GM19395 (cell line): ENCODE results near the gene DNM1.

Experiments used
- ATAC-seq: cut with Tn5 transposase; IDR thresholded peaks from one replicate; pipeline ENCODE4 v1.9.1; 2021; ENCODE audit warnings: mild to moderate bottlenecking, moderate library complexity; ENCODE audit not compliant: unreplicated experiment

The DNM1 gene

DNA sequence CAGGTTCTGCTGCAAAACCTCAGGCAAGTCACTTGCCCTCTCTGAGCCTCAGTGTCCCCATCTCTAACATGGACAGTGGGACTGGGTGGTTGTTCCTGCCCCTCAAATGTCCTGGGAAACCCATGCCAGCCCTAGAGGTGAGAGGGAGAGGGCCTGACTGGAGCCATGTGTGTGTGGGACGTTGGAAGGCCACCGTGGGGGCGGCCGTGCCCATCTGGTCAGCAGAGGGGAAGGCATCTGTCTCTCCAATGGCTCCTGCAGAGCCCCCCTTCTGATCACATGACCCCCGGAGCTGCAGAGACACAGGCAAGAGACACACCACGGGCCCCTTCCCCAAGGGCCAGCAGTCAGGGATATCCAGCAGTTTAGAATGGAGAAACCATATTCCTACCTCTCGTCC is 1.7 kb downstream of the DNM1 start:
- ATAC-seq, result no peak

DNA sequence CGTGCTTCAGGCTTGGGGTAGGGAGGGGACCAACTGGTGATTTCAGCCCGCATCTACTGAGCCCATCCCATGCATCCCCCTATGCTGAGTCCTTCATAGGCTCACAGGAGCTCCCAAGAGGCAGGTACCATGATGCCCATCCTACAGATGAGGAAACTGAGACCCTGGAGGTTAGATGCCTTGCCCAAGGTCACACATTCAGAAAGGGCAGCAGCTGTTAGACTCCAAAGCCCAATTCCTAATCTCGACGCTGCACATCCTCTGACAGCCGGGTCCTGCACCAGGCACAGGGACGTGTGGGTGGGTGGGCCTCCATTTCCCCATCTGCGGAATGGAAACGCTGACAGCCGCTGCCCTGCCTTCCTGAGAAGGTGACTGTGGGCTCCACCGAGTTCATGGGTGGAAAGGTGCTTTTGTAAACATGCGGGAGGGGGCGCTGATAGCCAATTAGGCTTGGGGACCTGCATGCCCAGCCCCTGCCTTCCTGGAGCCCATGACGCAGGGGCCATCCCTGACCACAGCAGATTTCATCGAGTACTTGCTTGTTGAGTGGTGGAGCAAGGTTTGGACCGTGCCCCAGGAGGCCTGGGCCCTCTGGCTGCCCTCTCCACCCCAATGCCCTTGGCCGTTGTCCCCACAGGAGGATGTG is 2.2 kb downstream of the DNM1 start:
- ATAC-seq, result no peak

DNA sequence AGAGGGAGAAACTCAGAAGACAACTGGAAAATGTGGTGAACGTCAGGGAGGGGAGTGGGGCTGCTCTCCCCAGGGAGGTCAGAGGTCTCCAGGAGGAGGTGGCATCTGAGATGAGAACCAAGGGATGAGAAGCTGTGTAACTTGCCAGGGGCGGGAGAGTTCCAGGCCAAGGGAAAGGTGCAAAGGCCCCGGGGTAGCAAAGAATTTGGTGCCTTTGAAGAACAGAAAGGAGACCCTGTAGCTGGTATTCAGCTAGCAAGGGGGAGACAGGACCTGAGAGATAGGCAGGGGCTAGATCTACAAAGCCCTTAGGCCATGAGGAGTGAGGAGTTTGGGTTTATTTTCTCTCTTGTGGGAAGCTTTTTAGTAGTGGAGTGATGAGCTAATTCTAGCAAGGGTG is 3.3 kb downstream of the DNM1 start:
- no peak for ATAC-seq

DNA sequence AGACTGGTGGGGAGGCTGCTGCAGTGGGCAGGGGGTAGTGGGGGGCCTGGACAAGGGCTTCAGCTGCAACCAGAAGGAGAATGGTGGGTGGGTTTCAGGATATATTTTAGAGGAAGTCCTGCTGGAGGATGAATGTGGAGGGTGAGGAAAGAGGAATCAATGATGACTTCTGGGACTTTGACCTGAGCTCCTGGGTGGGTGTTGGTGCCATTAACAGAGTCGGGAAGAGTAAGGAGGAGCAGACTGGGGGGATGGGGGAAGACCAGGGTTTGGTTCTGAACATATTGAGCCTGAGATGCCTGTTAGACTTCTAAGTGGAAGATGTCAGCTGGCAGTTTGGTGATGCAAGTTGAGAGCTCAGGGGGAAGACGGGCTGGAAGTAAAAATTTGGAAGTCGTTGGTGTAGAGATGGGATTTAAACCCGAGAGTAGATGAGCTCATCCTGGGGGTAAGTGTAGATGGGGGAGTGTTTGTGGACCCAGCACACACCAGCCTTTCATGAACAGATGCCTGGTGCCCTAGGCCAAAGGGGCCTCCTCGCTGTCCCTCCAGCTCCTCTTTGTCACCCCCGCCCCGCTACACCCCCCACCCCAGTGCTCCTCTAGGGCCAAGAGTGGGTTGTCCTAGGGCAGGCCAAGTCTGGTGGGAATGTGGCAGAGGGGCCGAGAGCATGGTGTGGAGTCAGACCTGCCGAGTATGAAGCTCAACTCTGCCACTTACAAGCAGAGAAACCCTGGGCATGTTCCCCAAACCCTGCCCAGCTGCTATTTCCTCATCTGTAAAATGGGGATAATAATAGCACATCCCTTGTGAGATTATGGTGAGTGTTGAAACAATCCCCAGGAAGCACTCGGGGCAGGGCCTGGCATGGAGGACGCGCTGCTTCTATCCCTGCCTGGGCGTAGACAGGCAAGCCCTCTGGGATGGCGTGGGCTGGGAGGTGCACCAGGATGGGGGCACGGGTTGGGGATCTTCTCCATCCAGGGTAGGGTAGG is 4.0 kb downstream of the DNM1 start:
- ATAC-seq, result no peak

DNA sequence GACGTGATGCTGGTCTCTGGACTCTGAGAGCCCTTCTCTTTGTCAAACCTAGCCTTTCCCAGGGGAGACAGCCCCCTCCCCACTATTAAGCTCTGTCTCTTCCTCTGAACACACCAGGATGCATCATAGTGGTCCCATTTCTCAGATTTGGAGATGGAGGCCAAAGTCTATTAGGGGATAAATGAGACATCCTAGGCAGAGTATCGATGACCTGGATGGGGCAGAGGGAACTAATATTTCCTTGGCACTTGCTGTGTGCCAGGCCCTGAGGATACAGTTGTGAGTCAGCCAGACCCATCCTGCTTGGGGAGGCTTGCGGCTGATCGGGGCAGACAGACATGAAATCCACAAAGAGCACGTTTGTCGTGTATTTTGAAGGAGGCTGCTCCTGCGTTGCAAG is 5.2 kb downstream of the DNM1 start:
- no peak for ATAC-seq

DNA sequence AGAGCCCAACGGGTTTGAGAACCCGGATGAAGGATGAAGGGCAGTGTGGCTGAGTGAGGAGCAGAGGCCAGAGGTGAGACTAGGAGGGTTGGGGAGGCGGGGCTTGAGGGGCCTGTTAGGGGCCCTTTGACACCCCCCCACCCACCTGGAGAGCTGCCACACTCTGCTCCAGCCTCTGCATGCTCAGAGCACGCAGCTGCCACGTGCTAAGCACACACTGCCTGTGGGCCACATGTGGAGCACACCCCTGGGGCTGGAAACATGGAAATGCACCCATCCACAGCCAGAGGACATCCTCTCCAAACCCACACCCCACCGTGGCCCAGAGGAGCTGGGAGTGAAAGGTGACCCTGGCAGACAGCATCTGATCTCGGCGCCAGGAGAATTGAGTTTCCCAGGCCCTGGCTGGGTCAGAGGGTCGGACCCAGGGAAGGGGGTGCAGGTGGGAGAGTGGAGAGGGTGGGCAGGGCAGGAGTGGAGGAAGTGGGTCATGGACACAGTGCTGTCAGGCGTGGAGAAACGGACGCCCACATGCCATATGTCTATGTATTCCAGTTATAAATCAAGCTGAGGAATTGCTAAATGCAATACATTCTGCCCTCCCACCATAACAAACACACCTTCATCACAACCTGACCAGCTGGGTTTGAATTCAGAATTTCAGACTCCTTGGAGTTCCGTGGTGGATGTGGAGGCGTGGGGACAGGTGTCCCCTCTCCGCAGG is 5.9 kb downstream of the DNM1 start:
- no peak for ATAC-seq

DNA sequence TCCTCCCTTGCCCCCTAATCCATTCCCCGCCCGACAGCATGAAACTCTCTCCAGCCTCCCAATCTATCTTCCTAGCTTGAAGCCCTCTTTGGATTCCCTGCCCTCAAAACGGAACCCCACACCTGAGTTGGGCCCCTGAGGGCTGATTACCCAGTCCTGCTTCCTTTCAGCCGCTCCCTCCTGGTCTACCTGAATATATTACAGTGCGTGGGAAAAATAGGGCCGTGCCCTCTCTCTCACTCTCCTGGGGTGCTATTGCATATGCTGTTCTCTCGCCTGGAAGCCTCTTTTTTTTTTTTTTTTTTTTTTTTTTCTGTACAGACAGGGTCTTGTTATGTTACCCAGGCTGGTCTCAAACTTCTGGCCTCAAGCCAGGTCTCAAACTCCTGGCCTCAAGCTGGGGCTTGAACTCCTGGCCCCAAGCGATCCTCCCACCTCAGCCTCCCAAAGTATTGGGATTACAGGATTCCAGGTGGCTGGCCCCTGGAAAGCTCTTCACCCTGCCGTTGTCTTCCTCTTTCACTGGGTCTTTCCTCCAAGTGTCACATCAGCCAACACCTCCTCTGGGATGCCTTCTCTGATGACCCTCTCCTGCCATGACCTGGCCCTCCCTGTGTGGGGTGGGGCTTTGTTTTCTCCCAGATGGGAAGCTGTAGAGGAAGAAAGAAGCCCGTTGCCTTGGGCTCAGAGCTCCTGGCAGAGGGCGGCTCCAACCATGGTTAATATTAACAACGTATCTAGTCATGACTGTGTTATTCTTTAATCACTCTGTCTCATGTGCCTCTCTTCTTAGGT is 8.2 kb downstream of the DNM1 start:
- ATAC-seq, result no peak

- no peak for ATAC-seq
Observed at GRCh38 chr9:128211981-128212281, 8.8 kb downstream of the DNM1 start.

DNA sequence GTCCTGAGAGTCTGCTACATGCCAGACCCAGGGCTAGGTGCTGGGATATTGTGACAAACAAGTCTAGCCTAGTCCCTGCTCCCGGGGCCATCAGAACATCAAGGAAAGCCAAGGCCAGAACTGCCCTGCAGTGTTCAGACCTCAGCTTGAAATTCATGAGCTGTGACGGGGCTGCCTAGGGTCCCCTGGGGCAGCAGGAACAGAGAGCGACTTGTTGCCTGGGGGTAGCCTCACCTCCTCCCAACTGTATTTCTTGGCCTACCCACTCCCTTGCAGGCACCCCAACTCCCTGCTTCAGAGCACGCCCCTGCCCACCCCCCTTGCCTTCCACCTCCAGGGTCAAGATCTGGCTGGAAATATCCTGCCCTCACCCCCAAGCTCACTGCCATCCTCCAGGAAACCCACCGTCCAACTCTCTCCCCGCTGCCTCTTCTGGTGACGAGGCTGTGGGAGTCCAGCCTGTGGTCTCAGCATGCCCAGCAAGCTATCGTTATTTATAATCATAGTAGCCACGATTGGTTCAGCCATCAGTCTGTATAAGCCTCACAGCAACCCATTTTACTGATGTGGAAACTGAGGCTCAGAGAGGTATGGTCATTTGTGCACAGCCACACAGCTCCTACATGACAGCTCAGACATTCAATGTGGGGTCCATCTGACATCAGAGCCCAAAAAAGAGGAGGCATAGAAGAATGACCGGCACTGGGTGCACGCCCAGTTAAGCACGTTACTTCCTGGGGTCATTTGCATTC is 10.7 kb downstream of the DNM1 start:
- no peak for ATAC-seq

- ATAC-seq, result no peak
Observed at GRCh38 chr9:128214571-128215490, 11.7 kb downstream of the DNM1 start.

- no peak for ATAC-seq
Observed at GRCh38 chr9:128215491-128216409, 12.6 kb downstream of the DNM1 start.

GRCh38 chr9:128216781-128217553 is 13.8 kb downstream of the DNM1 start:
- no peak for ATAC-seq

DNA sequence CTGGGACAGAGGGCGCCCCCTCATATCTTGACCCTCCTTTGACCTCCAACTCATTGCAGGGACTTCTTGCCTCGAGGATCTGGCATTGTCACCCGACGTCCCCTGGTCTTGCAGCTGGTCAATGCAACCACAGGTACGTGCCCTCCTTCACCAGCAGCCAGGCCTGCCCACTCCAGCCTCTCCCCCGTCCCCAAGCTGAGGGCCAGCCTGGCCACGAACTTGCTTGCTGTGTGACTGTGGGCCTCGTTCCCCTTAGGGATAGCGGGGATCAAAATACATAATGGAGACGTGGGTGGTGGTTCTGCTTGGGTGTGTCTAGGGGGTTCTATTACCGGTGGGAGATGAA is 15.0 kb downstream of the DNM1 start:
- no peak for ATAC-seq

DNA sequence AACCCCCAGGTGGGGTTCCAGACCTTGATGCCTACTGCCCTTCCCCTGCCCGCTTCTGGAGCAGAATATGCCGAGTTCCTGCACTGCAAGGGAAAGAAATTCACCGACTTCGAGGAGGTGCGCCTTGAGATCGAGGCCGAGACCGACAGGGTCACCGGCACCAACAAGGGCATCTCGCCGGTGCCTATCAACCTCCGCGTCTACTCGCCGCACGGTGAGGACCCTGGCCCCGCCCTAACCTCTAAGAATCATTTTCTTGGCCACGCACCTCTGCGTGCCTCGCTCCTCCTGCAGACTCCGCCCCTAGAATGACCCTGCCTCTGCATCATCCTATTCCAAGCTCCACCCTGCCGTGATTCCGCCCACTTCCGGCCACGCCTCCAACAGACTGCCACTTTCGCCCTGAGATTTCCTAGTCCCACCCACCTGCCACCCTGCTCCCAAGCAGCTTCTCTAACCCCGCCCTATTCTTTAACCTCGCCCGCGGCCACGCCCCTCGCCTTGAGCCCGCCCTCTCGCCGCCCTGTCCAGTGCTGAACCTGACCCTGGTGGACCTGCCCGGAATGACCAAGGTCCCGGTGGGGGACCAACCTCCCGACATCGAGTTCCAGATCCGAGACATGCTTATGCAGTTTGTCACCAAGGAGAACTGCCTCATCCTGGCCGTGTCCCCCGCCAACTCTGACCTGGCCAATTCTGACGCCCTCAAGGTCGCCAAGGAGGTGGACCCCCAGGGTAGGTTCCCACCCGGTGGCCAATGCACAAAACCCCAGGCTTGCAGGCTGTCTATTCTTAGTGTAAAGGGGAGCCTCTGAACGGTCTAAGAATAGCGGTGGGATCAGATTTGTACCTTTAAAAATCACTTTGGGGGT is 15.6 kb downstream of the DNM1 start:
- ATAC-seq, result peak; percentile 86

GRCh38 chr9:128219831-128220230 is 16.7 kb downstream of the DNM1 start:
- ATAC-seq, result no peak

- no peak for ATAC-seq
Observed at GRCh38 chr9:128222026-128222425, 18.8 kb downstream of the DNM1 start.
